ENCODE measurements around the gene AHRR.
"Not testable (repeated sequence)": the region's sequence is repeated elsewhere in the genome, so short reads cannot be mapped to it uniquely, and the experiment has no call there.

The AHRR gene

GRCh38 chr5:398475-399295 lies 77.2 kb downstream of the AHRR start:
- no peak for DNase-seq

DNA sequence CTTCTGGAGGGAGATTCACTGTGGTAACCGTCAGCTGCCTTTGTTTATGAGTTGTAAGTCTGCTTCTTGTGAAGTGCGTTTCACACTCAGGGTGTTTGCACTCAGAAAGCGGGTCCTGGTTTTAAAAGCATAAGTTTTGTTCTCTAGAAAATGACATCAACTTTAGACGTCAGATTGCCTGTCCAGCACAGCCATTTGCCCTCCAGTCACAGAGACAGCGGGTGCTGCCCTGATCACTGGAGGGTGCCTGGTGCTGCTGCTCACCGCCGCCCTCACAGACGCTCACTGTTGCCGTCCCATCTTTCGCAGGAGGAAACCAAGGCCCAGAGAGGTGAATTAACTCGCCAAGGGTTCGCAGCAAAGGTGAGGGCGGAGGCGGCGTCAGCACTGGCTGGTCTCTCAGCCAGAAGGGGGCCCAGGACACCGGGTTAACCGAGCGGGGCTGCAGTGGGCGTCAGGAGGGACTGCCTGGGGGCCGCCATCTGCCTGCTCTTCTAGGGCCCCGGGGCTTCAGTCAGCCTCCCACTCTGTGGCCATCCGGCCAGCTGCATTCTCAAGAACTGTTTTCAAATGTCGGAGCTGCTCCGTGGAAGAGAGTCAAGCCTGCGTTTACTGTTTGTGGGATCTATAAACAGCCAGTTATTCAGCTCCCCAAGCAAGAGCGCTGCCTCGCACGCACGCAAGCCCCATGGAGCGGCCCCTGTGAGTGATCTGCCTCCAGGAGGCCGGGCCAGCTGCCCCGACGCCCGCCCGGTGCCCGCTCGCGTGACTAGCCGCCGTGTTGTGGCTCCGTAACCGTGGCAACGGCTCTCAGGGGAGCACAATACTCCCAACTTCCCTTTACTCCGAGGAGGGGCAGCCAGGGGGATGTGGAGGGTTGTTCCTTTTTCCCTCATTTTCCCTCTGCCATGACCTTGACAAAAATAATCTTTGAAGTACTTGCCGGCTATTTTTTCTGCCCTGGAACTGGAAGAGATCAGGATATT lies 78.1 kb downstream of the AHRR start:
- peak; percentile 81 for DNase-seq

DNA sequence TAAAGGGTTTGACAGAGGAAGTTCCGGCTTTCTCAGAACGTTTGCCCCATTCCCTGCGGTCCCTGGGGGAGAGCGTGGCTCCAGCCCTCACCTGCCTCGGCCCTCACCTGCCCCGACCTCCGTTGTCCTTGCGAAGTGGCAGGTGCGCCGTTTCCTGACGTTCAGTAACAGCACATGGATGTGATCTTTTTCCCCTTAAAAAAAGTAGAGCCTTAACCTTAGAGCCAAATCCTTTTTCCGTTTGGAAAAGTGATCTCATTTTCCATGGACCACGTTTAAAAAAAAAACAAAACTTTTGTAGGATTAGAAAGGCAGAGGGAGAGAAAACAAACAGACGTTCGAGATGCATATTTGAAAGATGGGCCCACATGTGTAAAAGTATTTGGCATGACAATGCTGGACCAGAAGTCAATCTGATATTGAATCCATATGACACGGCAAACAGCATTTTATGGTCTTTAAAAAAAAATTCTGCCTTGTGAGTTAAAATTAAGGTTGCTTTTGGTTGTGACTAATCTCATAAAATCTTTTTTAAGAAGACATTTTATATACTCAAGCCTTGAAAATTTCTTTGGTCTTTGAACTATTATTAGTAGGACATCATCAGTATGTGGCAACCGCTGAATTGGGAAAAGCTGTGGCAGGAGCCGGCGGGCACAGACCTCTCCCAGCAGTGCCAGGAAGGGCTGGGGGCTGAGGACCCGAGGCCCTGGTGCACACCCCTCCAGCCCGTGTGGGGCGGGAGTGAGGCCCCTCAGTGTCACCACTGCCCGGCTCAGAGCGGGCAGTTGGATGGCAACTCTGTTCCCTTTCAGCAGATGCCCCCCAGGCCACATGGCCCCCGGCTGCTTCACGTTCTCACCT lies 79.0 kb downstream of the AHRR start:
- peak; percentile 78 for DNase-seq

- DNase-seq = no peak
Measured at GRCh38 chr5:401146-402034, 79.9 kb downstream of the AHRR start.

DNA sequence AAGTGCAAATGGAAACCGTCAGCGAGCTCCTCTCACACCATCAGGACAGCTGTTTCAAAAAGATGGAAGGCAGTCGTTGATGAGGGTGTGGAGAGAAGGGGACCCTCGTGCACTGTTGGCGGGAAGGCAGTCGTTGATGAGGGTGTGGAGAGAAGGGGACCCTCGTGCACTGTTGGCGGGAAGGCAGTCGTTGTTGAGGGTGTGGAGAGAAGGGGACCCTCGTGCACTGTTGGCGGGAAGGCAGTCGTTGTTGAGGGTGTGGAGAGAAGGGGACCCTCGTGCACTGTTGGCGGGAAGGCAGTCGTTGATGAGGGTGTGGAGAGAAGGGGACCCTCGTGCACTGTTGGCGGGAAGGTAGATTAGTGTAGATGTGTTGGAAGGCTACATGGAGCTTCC lies 80.7 kb downstream of the AHRR start:
- not testable (repeated sequence) for DNase-seq

GRCh38 chr5:402615-403359 lies 81.3 kb downstream of the AHRR start:
- no peak for DNase-seq

- no peak for DNase-seq
Measured at GRCh38 chr5:403995-404394, 82.5 kb downstream of the AHRR start.

DNA sequence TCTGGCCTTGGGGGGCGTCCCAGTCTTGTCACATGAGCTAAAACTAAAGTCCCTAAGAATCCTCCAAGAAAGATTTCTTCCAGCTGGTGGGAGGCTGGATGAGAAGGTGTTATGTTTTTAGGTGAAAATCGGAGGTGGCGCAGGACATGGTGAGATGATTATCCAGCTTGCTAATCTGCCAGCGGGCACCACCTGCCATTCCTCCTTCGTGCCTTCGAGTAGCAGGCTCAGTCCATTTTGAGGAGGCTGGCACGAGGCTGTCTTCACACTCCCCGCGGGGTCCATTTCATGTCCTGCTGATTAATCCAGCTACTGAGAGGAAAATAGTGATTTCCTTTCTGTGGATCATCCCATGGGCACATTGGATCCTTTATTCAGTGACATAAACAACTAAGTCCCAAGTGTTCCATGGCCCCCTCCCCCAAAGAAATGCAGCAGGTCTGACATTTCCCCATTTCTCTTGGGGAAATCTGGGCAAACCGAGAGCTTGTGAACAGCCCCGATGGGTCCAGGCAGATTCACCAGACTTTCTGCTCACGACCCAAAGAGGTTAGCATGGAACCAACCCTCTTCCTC lies 83.2 kb downstream of the AHRR start:
- DNase-seq = no peak

GRCh38 chr5:405421-405820 lies 83.9 kb downstream of the AHRR start:
- no peak for DNase-seq

- no peak for DNase-seq
Measured at GRCh38 chr5:406041-406440, 84.5 kb downstream of the AHRR start.

DNA sequence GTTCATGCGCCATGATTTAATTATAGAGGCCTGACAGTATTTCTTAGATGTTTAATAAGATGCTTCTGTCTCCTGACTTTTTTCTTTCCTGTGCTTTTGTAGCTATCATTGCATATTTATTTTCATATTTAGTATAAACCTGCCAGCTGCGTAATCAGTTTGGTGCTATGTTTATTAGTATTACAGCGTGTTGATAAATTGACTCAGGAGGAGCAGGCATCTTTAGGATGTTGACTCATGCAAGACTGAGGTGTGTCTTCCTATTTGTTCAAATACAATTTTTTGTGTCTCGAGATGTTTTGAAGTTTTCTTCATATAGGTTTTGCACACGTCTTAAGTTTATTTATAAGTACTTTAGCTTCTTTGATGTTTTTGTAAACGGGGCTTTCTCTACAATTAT lies 85.5 kb downstream of the AHRR start:
- DNase-seq = no peak

DNA sequence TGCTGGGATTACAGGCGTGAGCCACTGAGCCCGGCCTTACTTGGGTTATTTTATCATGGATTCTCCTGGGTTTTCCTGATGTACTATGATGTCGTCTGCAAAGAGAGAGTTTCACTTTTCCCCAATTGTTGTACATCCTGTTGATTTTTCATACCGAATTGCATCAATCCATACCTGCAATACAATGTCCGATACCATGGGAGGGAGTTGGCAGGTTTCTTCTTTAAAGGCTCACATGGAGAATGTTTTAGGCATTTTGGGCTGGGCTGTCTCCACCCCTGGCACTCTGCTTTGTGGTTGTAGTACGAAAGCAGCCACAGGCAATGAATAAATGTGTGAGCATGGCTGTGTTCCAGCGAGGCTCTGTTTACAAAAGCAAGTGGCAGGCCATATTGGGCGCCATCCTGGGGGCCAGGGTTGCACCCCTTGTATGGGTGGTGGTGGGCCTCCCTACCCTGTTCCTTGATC lies 86.3 kb downstream of the AHRR start:
- DNase-seq = no peak

DNA sequence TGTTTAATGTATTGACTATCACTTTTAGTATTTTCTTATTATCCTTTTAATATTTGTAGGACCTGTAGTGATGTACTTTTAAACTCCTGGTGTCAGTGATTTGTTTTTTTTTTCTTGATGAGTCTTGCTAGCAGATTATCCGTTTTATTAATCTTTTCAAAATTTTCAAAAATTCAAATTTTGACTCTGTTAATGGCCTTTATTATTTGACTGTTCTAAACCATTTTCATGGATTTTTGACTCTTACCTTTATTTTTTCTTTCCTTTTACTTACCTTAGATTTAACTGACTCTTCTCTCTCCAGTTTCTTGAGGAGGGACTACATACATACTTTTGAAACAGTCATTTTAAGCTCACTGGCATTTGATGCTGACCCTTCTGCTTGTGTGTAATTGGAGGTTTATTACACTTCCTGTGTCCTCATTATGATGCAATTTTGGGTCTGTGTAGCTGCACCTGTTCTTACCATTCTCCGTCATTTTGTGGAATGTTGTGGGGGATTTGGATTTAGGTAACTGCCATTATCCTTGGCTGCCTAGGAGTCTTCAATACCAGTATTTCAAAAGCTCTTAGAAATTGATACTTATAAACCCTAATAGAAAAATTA lies 89.5 kb downstream of the AHRR start:
- no peak for DNase-seq

- no peak for DNase-seq
Measured at GRCh38 chr5:411728-412127, 90.2 kb downstream of the AHRR start.

GRCh38 chr5:414991-415927 lies 93.7 kb downstream of the AHRR start:
- not testable (repeated sequence) for DNase-seq

DNA sequence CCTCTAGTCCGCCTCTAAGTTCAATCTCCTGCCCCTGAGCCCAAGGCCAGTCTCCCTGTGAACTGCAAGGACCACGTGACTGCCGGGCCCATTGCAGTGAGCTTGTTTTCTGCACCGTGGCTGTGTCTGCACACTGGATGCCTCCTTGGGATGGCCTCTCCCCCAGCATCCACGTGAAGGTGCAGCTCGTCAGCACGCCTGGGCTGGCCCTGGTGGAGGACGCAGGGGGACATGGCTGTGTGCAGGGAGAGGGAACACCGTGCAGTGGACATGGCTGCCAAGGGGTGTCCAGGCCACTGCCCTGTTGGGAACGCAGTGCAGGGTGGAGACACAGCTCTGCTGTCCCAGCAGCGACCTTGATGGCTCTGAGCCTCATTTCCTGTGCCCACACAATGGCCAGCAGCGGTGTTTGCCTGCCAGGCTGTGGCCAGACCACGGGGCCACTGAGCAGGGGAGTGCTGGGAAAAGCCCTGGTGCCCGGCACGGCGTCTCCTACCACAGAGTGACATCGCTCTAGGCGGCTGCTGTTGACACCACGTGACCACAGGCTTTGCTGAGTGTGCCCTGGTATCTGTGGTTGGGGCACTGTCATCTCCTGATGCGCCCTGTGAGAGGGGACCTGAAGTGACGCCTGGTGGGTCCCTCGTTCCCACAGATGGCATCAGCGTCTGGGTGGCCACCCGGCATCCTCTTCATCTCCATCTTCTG lies 94.6 kb downstream of the AHRR start:
- no peak for DNase-seq

DNA sequence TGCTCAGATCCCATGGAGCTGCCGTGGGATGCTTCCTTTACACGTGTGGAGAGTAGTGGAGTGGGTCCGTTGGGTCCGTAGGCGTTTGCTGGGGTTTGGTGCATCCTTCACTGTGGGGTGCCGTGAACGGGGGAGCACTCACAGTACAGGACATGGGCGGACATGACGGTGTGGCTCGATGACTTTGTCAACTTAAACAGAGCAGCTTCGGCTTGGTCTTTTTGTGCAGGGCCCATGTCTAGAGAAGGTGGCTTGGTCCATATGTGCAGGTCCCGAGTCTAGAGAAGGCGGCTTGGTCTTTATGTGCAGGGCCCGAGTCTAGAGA lies 95.1 kb downstream of the AHRR start:
- DNase-seq = no peak
